ENCODE results near the gene HOXB5.

The HOXB5 gene

GRCh38 chr17:48559122-48559839, 34.3 kb downstream of the HOXB5 start:
- DNase-seq (ENCODE audit: low spot score): no peak

- DNase-seq (ENCODE audit: low spot score): no peak
Measured at GRCh38 chr17:48558831-48559121, 34.8 kb downstream of the HOXB5 start.

- no peak for DNase-seq (ENCODE audit: low spot score)
Measured at GRCh38 chr17:48558057-48558830, 35.3 kb downstream of the HOXB5 start.

GRCh38 chr17:48556576-48557401, 36.8 kb downstream of the HOXB5 start:
- no peak for DNase-seq (ENCODE audit: low spot score)

GRCh38 chr17:48556229-48556575, 37.4 kb downstream of the HOXB5 start:
- DNase-seq (ENCODE audit: low spot score): no peak

GRCh38 chr17:48555258-48556228, 38.0 kb downstream of the HOXB5 start:
- DNase-seq (ENCODE audit: low spot score): no peak

GRCh38 chr17:48554412-48555257, 38.9 kb downstream of the HOXB5 start:
- no peak for DNase-seq (ENCODE audit: low spot score)

- no peak for DNase-seq (ENCODE audit: low spot score)
Measured at GRCh38 chr17:48553826-48554225, 39.8 kb downstream of the HOXB5 start.

- DNase-seq (ENCODE audit: low spot score): no peak
Measured at GRCh38 chr17:48553190-48553547, 40.4 kb downstream of the HOXB5 start.

GRCh38 chr17:48552466-48553189, 41.0 kb downstream of the HOXB5 start:
- no peak for DNase-seq (ENCODE audit: low spot score)

- no peak for DNase-seq (ENCODE audit: low spot score)
Measured at GRCh38 chr17:48551596-48552465, 41.7 kb downstream of the HOXB5 start.

- DNase-seq (ENCODE audit: low spot score): no peak
Measured at GRCh38 chr17:48551214-48551555, 42.4 kb downstream of the HOXB5 start.

GRCh38 chr17:48550502-48551213, 42.9 kb downstream of the HOXB5 start:
- no peak for DNase-seq (ENCODE audit: low spot score)

- DNase-seq (ENCODE audit: low spot score): no peak
Measured at GRCh38 chr17:48549914-48550501, 43.6 kb downstream of the HOXB5 start.

- DNase-seq (ENCODE audit: low spot score): no peak
Measured at GRCh38 chr17:48549281-48549630, 44.3 kb downstream of the HOXB5 start.

- DNase-seq (ENCODE audit: low spot score): no peak
Measured at GRCh38 chr17:48548523-48549280, 44.9 kb downstream of the HOXB5 start.

- no peak for DNase-seq (ENCODE audit: low spot score)
Measured at GRCh38 chr17:48547808-48548522, 45.6 kb downstream of the HOXB5 start.

Data from kidney capillary endothelial cell (primary cell).